ENCODE measurements around the gene EVI2A. TPM values are rescaled to one million over a fixed set of nuclear protein-coding genes. Genes with fewer than 3 reads are reported as not detected.

Gene EVI2A
- total RNA-seq, 6 experiments from 2014 or later, result 0.26 to 5.5 (median 2.4) TPM

DNA sequence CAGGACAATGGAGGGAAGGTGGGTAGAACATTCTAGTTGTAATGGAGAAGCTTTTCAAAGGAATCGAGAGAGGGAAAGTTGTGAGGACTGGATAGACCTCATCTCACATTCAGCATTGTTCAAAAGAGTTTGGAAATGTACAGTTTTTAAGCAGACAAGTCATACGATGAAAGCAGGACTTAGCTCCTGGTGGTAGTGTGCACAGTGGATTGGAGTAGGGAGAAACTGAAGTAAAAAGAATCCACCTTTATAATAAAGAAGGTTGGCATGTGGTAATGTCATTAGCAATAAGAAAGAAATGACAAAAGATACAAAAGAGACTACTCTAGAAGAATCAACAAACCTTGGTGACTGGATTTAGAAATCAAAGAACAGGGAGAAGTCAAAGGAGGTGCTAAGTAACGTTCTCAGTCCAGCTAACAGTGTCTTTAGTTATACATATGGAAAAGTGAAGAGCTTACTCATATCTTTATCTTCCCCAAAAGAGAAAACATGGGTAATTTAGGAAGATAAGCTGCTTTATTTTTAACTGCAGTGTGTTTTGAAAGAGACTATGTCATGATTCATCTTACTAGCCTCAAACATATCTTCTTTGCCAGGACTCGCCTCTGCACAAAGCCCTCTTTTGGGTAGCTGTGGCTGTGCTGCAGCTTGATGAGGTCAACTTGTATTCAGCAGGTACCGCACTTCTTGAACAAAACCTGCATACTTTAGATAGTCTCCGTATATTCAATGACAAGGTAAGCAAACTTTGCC is 18.7 kb upstream of the EVI2A start:
- no peak for TF ChIP-seq POLR2A (IDR thresholded peaks at IDR 0.05)
- TF ChIP-seq, protein P1, sequence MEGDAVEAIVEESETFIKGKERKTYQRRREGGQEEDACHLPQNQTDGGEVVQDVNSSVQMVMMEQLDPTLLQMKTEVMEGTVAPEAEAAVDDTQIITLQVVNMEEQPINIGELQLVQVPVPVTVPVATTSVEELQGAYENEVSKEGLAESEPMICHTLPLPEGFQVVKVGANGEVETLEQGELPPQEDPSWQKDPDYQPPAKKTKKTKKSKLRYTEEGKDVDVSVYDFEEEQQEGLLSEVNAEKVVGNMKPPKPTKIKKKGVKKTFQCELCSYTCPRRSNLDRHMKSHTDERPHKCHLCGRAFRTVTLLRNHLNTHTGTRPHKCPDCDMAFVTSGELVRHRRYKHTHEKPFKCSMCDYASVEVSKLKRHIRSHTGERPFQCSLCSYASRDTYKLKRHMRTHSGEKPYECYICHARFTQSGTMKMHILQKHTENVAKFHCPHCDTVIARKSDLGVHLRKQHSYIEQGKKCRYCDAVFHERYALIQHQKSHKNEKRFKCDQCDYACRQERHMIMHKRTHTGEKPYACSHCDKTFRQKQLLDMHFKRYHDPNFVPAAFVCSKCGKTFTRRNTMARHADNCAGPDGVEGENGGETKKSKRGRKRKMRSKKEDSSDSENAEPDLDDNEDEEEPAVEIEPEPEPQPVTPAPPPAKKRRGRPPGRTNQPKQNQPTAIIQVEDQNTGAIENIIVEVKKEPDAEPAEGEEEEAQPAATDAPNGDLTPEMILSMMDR (IDR thresholded peaks at IDR 0.05), result no peak
- DNase-seq, result no peak
- Histone ChIP-seq H3K27me3 (no peaks in the 10 kb centered on the region), H3K9me3 (no peaks in the 10 kb centered on the region), H3K4me1 (no peaks in the 10 kb centered on the region), H3K4me3 (no peak overlapping the region), H3K36me3 (peaks cover 0 to 23% (median 3%) of the 10 kb centered on the region in 4 donors), H3K27ac (no peak overlapping the region)
- no peak for ATAC-seq
- WGBS (ENCODE audit: insufficient coverage, low coverage, low lambda C conversion rate, missing lambda C conversion rate), result 84% methylated on average over 6 of the region's 6 CpGs
- intact Hi-C loops (cut with DNase I), result no loop called here

DNA sequence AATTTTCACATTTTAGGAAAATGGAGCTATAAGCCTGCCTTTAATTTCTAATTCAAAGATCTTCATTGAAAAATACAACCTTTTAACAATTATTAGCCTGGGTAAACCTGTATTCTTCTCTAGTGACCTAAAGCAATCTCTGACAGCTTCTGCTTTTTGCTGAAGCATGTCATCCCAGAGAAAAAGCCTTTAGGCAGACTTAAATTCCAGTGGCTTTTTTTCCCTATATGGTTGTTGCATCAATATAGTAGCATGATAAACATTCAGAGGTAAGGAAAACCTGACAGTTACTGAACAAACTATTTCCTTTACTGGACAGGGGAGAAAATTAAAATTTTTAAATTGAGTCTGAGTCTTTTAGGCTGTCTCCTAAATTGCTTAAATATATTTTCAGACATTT is 7.8 kb upstream of the EVI2A start:
- intact Hi-C loops (cut with DNase I), result no loop called here
- TF ChIP-seq, protein P1 (IDR thresholded peaks at IDR 0.05), result no peak
- no peak for TF ChIP-seq POLR2A (IDR thresholded peaks at IDR 0.05)
- DNase-seq, result no peak

DNA sequence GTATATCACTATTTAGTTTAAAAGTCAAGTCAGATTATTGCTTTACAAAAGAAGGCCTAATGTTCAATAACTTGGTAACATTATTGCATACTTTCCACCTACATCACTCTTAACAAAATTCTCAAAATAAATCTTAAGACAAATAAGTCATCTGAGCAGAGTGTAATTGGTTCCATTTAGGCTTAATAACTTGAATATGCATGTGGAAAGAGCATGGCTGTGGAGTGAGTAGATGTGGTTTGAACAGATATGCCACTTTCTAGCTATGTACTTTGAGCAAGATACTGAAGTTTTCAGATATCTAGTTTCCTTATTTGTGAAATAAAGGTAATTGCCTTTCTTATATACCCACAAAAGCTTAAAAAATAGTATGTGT is 6.7 kb upstream of the EVI2A start:
- DNase-seq (no peak), ATAC-seq (no peak)
- no peaks in the 10 kb centered on the region for H3K4me1 ChIP-seq
- no peaks in the 10 kb centered on the region for H3K9me3 ChIP-seq
- H3K27me3 ChIP-seq, result no peaks in the 10 kb centered on the region
- peaks cover 0 to 4% (median 0%) of the 10 kb centered on the region in 4 donors for H3K36me3 ChIP-seq
- intact Hi-C loops (cut with DNase I), result no loop called here
- TF ChIP-seq, protein P1 (IDR thresholded peaks at IDR 0.05), result no peak
- no peak for TF ChIP-seq POLR2A (IDR thresholded peaks at IDR 0.05)
- H3K4me3 ChIP-seq, result no peak overlapping the region
- H3K27ac ChIP-seq, result no peak overlapping the region

More for the DNA sequence above, 7.8 kb upstream of the EVI2A start:
- peaks cover 0 to 4% (median 0%) of the 10 kb centered on the region in 4 donors for H3K36me3 ChIP-seq
- no peaks in the 10 kb centered on the region for H3K27me3 ChIP-seq
- H3K4me1 ChIP-seq, result no peaks in the 10 kb centered on the region
- no peak overlapping the region for H3K4me3 ChIP-seq
- no peaks in the 10 kb centered on the region for H3K9me3 ChIP-seq
- no peak for ATAC-seq
- no peak overlapping the region for H3K27ac ChIP-seq

DNA sequence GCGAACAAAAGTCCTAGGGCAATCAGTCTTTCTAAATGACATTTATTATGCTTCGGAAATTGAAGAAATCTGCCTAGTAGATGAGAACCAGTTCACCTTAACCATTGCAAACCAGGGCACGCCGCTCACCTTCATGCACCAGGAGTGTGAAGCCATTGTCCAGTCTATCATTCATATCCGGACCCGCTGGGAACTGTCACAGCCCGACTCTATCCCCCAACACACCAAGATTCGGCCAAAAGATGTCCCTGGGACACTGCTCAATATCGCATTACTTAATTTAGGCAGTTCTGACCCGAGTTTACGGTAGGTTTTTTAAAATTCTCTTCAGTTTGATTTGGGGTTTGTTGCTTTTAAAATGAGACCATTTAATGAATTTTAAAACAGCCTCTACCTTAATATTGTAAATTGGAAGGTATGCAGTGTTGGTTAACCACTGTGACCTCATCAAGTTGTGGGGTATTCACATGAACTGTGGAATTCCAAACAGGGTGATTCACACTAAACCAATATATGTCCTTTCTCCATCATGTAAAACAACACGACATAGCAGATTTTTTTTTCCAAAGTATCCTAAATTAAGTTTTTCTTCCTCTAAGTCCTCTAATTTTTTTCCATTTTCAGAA is 6.2 kb upstream of the EVI2A start:
- Histone ChIP-seq H3K27me3 (no peaks in the 10 kb centered on the region), H3K27ac (no peak overlapping the region), H3K4me1 (no peaks in the 10 kb centered on the region), H3K4me3 (no peak overlapping the region), H3K9me3 (no peaks in the 10 kb centered on the region), H3K36me3 (peaks cover 0 to 4% (median 0%) of the 10 kb centered on the region in 4 donors)
- 91% methylated on average over 9 of the region's 12 CpGs for WGBS (ENCODE audit: insufficient coverage, low coverage, low lambda C conversion rate, missing lambda C conversion rate)
- no peak for TF ChIP-seq POLR2A (IDR thresholded peaks at IDR 0.05)
- TF ChIP-seq, protein P1 (IDR thresholded peaks at IDR 0.05), result no peak
- no peak for DNase-seq
- intact Hi-C loops (cut with DNase I), result no loop called here
- no peak for ATAC-seq

Data from right lobe of liver (tissue), 6 donors.